Measurements from ENCODE around the gene COQ8A. TPM values are rescaled to one million over a fixed set of nuclear protein-coding genes. Genes with fewer than 3 reads are reported as not detected.

COQ8A gene
- total RNA-seq, 1 experiment from 2014 or later = 24.6 TPM

- peaks cover 8% of the 10 kb centered on the region for H3K9me3 Mint-ChIP-seq (ENCODE audit: low read depth, unreplicated experiment)
- BruUV-seq (replicated peaks) = no TSS peak
- no peaks in the 10 kb centered on the region for H3K27me3 Mint-ChIP-seq (ENCODE audit: unreplicated experiment)
- TF ChIP-seq, protein P1, sequence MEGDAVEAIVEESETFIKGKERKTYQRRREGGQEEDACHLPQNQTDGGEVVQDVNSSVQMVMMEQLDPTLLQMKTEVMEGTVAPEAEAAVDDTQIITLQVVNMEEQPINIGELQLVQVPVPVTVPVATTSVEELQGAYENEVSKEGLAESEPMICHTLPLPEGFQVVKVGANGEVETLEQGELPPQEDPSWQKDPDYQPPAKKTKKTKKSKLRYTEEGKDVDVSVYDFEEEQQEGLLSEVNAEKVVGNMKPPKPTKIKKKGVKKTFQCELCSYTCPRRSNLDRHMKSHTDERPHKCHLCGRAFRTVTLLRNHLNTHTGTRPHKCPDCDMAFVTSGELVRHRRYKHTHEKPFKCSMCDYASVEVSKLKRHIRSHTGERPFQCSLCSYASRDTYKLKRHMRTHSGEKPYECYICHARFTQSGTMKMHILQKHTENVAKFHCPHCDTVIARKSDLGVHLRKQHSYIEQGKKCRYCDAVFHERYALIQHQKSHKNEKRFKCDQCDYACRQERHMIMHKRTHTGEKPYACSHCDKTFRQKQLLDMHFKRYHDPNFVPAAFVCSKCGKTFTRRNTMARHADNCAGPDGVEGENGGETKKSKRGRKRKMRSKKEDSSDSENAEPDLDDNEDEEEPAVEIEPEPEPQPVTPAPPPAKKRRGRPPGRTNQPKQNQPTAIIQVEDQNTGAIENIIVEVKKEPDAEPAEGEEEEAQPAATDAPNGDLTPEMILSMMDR (IDR thresholded peaks at IDR 0.05; ENCODE audit: unreplicated experiment) = no peak
- no peak overlapping the region for H3K4me3 Mint-ChIP-seq (ENCODE audit: low read depth, unreplicated experiment)
- no peaks in the 10 kb centered on the region for H3K4me1 Mint-ChIP-seq (ENCODE audit: low read depth, unreplicated experiment)
- intact Hi-C loops (cut with micrococcal nuclease; ENCODE audit: unreplicated experiment) = no loop called here
- CTCF ChIA-PET = no interaction called here
- no peaks in the 10 kb centered on the region for H3K36me3 Mint-ChIP-seq (ENCODE audit: insufficient read depth, unreplicated experiment)
- H3K27ac Mint-ChIP-seq (ENCODE audit: unreplicated experiment) = no peak overlapping the region
- no peak for DNase-seq
These were observed 18.2 kb downstream of the COQ8A start for GRCh38 chr1:226958300-226958699.

- Mint-ChIP-seq H3K27me3 (ENCODE audit: unreplicated experiment) (no peaks in the 10 kb centered on the region), H3K4me1 (ENCODE audit: low read depth, unreplicated experiment) (no peaks in the 10 kb centered on the region), H3K27ac (ENCODE audit: unreplicated experiment) (no peak overlapping the region), H3K4me3 (ENCODE audit: low read depth, unreplicated experiment) (no peak overlapping the region), H3K36me3 (ENCODE audit: insufficient read depth, unreplicated experiment) (no peaks in the 10 kb centered on the region), H3K9me3 (ENCODE audit: low read depth, unreplicated experiment) (peaks cover 8% of the 10 kb centered on the region)
- TF ChIP-seq, protein P1 (IDR thresholded peaks at IDR 0.05; ENCODE audit: unreplicated experiment) = no peak
- intact Hi-C loops (cut with micrococcal nuclease; ENCODE audit: unreplicated experiment) = no loop called here
- no TSS peak for BruUV-seq (replicated peaks)
- CTCF ChIA-PET = no interaction called here
- no peak for DNase-seq
These were observed 20.2 kb downstream of the COQ8A start for GRCh38 chr1:226960256-226960655.

GRCh38 chr1:226960944-226961765 is 21.1 kb downstream of the COQ8A start:
- H3K36me3 Mint-ChIP-seq (ENCODE audit: insufficient read depth, unreplicated experiment) = no peaks in the 10 kb centered on the region
- intact Hi-C loops (cut with micrococcal nuclease; ENCODE audit: unreplicated experiment) = no loop called here
- BruUV-seq (replicated peaks) = no TSS peak
- H3K9me3 Mint-ChIP-seq (ENCODE audit: low read depth, unreplicated experiment) = peaks cover 8% of the 10 kb centered on the region
- CTCF ChIA-PET = no interaction called here
- H3K4me1 Mint-ChIP-seq (ENCODE audit: low read depth, unreplicated experiment) = no peaks in the 10 kb centered on the region
- H3K4me3 Mint-ChIP-seq (ENCODE audit: low read depth, unreplicated experiment) = no peak overlapping the region
- no peak overlapping the region for H3K27ac Mint-ChIP-seq (ENCODE audit: unreplicated experiment)
- DNase-seq = no peak
- TF ChIP-seq, protein P1 (IDR thresholded peaks at IDR 0.05; ENCODE audit: unreplicated experiment) = no peak
- H3K27me3 Mint-ChIP-seq (ENCODE audit: unreplicated experiment) = no peaks in the 10 kb centered on the region

- CTCF ChIA-PET = no interaction called here
- Mint-ChIP-seq H3K27me3 (ENCODE audit: unreplicated experiment) (no peaks in the 10 kb centered on the region), H3K4me3 (ENCODE audit: low read depth, unreplicated experiment) (no peak overlapping the region), H3K36me3 (ENCODE audit: insufficient read depth, unreplicated experiment) (no peaks in the 10 kb centered on the region), H3K9me3 (ENCODE audit: low read depth, unreplicated experiment) (no peaks in the 10 kb centered on the region), H3K27ac (ENCODE audit: unreplicated experiment) (no peak overlapping the region), H3K4me1 (ENCODE audit: low read depth, unreplicated experiment) (no peaks in the 10 kb centered on the region)
- intact Hi-C loops (cut with micrococcal nuclease; ENCODE audit: unreplicated experiment) = no loop called here
- TF ChIP-seq, protein P1 (IDR thresholded peaks at IDR 0.05; ENCODE audit: unreplicated experiment) = no peak
- BruUV-seq (replicated peaks) = no TSS peak
- DNase-seq = no peak
These were observed 22.6 kb downstream of the COQ8A start for GRCh38 chr1:226962421-226963391.
